ENCODE measurements around the gene JMJD4.

Gene JMJD4

DNA sequence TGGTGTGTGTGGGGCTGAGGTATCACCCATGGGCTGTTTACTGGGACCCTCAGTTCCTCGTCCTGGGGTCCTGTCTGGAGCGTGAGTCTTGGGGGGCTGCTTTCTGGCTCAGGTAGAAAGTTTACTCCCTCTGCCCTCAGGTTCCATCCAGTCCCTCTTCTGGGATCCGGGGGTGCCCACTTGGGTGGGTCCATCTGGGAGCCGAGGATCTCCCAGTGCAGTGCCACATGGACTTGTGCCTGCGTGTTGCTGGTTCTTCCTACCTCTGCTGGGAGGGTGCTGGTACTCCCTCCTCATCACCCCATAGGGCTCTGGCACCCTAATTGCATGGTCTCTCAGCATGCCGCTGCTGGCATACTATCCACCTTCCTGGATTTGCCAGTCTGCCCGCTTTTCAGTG is 14.1 kb upstream of the JMJD4 start:
- DNase-seq, result no peak

DNA sequence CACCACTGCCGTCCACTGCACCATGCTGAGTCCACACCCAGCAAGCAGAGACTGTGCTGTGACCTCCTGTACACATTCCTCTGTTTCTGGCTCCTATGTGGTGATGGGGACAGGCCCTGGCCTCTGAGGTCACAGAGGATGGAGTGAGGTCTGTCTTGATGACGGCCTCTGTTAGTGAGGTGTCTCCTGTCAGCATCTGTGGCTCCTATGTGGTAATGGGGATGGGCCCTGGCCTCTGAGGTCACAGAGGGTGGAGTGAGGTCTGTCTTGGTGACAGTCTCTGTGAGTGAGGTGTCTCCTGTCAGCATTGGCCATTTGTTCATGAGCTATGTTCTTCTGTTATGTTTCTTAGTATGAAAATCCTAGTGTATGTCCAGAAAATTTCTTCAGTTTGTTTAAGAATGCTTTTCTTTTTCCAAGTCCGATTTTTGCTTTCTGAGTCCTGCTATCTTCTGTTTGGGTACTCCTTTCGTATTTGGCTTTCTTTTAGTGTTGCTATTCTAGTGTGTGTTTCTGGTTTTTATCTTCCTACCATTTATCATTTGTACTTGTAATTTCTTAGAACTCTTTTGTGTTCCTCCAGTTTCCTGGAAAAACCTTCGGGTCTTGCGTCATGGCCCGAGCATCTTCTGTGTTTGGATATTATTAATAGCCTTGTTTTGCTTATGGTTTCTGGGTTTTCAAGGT is 13.5 kb upstream of the JMJD4 start:
- DNase-seq, result no peak

DNA sequence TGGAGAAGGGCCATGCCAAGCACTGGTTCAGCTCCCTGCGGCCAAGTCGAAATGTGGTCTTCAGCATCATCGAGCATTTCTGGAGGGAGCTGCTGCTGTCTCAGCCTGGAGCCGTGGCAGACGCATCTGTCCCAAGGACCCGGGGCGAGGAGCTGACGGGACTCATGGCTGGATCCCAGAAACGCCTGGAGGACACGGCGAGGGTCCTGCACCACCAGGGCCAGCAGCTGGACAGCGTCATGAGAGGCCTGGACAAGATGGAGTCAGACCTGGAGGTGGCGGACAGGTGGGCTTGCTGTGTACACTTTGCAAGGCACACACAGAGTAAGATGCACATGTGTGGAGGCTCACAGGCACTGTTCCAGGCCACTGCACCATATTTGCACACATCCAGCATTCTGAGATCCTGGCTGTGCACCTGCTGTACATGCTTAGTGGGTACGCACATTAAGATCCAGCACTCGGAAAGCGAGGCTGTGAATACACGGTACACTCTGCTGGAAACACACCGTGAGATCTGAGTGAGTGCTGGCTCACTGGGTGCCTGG is 12.9 kb upstream of the JMJD4 start:
- no peak for DNase-seq

DNA sequence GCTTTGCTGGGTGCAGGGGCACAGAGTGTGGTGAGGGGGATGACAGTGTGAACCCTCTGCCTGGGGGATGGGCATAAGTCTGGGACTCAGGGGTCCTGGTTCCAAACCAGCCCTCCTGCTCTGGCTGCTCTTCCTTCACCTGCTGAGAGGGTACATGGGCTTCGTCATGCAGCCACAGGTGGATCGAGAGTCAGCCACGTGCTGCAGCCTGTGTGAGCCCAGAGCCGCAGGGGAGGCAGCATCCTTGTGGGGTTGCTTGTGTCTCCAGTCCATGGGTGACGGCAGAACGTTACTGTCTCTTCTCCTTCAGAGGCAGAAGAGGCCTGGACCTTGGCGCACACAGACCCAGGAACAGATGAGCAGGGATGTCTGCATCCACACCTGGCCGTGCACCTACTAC is 12.3 kb upstream of the JMJD4 start:
- no peak for DNase-seq

DNA sequence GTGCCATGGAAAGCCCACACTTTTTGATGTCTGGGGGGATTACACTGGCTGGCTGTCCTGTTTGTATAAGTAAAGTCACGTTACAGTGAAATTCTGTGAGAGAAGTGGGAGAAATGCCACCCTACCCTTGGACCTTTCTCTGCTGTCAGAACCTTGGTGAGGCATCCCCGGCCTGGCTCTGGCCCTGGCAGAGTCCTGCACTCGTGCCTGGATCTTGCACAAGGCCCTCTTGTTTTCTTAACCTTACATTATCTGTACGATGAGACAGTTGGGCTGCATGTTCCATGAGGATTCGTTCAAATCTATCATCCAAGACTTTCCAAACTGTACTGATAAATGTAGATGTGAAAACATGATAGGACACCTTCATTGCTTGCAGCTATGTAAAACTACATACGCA is 11.6 kb upstream of the JMJD4 start:
- no peak for DNase-seq

DNA sequence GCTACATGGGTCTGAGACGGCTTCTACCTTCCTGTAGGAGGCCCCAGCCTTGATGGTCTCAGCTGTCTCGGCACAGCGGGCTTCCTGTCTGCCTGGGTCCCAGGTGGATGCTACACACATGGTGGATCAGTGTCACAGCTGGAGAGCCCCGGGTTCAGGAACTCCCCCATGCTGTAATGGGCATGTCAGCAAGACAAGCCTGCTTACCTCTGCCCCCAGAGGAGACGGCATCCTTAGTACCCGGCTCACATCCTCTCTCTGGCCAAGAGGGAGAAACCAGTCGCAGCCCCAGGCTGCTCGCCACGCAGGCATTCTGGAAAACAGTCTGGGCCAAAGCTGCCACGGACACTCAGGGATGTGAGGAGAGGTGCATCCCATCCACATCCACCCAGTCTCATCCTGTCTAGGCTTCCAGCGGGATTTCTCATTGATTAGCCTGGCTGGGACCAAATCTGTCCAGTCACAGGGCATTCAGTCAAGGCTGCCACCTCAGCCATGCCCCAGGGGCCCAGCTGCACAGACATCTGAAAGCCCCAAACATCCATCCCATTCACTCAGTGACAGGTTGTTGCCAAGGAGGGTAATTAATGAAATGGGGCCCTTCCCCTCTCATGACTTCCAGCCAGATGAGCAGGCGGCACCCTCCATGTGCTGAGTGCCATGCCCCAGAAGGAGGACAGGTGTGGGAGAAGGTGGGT is 10.6 kb upstream of the JMJD4 start:
- DNase-seq, result no peak

DNA sequence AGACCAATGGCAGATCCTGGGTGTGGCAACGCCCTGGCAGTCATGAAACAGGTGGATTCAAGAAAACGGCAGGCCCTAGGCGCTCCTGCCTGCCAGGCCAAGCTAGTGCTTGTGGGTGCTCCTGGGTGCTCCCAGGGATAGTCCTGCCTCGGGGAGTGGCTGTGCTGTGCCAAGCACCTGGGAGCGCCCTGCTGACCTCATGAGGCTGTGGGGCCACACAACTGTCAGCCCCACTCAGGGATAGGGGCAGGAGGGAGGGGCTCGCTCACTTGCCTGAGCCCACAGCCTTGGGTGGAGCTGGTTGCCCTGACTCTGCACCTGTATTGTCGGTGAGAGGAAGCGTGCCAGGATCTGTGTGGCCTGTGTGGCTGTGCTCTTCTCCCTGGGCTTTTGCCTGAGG is 9.6 kb upstream of the JMJD4 start:
- no peak for DNase-seq

DNA sequence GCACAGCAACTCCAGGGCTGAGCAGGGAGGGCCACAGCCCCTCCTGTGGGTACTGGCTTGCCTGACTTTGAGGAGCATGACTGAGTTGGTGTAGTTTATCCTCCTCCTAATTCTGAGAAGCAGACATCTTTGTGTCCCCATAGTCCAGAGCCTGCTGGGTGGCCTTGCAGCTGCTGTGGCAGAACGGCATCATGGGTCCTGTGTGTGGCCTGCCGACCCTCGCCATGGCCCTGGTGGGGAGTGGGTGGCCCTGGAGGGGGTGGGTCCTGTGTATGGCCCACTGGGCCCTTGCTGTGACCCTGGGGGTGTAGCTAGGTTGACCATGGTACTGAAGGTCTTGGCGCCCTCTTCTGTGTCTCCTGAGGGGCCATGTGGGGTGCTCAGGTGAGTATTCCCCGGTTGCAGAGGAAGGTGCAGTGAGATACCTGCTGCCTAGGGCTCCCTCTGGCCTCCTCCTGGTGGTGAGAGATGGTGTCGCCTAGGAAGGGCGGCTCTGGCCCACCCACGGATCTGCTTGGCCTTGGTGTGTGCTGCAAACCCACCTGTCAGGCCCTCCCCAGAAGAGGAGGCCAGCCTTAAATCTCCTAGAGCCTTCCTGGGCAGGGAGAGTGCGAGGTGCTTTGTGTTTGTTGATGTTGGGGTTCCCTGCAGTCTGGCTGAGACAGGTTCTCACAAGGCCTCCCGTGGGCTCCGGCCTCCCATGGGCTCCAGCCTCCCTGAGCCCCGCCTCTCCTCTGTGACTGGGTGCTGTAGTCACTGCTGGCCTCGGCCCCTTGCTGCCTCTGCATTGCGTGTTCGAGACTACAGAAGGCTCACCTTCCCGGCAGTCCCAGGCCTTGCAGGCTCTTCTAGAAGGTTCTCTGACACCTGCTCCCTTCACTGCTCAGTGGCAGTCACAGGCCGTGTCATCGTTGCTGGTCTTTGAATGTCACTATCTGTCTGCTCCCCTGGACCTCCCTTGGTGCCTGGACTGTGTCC is 7.9 kb upstream of the JMJD4 start:
- no peak for DNase-seq

DNA sequence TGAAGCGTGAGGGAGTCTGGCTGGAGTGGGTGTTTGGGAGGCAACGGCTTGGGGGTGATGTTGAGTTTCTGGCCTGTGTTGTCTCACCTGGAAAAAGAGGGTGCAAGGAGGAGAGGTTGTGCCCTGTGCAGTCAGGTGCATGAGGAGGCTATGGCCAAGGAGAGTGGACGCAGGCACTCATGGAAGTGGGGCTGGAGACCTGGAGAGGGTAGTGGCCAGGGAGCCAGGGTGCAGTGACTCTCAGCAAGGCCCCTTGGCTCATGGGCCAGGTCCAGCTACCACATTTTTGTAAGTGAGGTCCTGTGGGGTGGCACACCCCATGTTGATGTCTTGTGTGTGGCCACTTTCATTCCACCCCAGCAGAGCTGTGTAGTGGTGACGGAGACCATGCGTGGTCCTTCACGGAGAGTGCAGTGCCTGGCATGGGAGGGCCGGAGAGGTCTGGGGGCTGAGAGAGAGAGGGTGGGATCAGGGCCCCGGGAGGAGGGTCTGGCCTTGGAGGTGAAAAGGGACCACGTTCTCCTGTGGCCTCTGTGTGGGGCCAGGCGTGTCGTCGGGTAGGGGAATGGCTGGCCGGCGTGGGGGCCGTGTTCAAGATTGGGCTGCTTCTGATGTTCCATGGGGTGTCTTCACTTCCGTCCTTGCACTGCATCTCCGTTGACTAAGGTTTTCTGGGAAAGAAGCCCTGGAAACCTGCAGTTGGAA is 6.2 kb upstream of the JMJD4 start:
- no peak for DNase-seq

DNA sequence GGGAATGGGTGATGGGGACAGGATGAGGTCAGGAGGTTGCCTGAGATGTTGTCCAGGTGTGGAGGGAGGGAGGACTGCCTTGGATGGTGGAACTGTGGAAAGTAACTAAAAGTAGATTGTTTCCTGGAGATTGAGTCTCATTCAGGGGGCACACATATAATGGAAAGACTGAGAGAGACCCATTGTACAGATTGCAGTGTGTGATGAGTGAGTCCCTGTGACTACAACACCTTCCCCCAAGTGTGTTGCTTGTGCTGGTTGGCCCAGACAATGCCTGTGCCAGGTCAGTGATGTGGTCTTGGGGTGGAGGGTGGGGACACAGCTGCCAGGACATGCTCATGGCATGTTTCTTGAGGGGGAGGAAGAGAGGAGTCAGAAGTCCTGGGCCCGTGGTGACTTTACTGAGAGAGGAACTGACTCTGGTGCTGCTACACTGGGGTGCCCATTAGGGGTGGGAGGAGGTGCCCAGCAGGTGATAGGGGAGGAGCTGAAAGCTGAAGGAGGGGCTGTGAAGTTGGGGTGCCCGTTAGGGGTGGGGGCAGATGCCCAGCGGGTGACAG is 5.4 kb upstream of the JMJD4 start:
- no peak for DNase-seq

DNA sequence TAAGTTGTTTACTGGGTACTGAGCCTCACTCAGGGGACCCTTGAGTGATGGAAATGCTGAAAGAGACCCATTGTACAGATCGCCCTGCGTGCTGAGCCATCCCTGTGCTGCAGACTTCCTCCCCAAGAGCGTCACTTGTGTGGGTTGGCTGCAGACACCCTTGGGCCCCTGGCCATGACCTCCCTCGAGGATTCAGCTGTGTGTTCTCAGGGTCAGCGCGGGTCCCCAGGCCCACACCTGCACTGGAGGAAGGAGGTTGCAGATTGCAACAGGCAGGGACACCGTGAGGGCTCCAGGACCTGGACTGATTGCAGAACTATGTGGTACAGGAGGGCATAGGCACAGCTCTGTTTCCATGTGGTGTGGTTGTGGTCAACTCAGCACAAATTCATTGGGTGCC is 4.5 kb upstream of the JMJD4 start:
- no peak for DNase-seq

DNA sequence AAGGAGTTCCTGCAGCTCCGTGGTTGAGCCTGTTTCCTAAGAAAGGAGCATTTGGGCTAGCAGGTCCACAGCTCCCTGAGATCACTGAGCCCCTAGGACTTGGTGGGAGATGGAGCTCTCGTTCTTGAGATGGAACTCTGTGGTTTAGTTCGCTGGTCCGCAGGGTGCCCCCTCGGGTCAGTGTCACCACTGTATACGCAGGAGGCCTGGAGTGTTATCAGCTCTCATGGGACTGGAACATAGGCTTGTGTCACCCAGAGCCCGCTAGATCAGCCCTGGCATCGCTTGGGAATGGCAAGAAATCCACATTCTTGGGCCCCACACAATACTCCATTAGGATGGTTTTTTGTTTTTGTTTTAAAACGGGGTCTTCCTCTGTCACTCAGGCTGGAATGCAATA is 3.7 kb upstream of the JMJD4 start:
- DNase-seq, result no peak

DNA sequence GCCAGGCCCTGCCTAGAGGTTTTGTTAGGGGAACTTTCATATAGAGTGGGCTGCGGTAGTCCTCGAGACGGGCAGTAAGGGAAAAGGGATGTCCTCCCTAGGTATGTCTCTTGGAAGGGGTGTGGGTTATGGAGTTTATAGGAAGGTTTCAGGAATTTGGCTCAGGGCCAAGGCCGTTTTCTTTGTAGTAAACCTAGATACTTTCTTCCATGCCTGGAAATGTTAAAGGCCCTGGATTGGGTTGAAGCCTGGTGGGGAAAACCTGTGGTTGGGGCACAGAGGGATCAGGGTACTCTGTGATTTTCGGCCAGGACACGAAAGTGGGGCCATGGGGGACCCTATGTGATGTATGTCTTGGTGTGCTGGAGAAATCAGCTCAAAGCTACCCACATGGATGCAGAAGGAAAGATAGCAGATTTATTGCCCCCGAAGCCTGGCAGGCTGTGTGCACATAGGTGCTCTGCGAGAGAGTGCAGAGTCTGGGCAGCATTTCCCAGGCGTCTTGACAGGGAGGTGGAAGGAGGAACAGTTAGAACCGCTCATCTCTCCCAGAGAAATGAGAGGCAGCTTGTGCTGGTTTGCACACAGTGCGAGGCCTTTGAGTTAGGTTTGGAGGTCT is 1.8 kb upstream of the JMJD4 start:
- no peak for DNase-seq

DNA sequence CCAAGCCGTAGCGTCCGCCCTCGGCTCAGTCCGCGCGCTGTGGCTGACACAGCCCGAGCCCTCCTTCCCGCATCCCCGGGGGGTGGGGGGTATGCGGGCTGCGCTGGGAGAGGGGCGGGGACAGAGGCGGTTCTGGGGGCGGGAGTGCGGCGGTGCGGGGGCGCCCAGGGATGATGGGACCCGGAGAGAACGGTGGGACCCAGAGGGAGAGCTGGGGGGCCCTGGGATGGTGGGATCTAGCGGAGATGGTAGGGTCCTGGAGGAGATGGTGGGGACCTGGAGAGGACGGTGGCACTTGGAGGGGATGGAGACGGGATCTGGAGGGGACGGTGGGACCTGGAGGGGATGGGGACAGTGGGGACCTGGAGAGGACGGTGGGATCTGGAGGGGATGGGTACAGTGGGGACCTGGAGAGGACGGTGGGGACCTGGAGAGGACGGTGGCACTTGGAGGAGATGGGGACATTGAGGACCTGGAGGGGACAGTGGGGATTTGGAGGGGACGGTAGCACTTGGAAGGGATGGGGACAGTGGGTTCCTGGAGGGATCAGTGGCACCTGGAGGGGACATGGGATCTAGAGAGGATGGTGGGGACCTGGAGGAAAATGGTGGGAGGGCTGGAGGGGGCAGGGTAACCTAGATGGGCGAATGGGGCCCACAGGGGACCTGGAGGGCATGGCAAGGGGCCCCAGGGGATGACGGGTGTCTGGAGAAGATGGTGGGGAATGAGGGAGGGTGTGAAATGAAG is 610 bp upstream of the JMJD4 start:
- no peak for DNase-seq

DNA sequence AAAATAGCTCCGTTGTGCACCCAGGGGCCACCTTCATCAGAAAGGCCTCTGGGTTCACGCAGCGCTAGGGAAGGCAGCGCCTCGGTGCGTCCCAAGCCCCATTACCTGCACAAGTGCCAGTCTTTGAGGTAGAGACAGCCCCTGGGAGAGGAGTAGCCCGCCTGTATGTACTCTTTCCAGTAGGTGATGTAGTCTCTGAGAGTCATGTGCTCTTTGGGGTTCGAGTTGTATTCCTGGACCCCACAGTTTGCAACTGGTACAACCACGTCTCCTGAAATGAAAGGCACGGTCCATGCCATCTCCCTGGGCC is 601 bp downstream of the JMJD4 start:
- no peak for DNase-seq

DNA sequence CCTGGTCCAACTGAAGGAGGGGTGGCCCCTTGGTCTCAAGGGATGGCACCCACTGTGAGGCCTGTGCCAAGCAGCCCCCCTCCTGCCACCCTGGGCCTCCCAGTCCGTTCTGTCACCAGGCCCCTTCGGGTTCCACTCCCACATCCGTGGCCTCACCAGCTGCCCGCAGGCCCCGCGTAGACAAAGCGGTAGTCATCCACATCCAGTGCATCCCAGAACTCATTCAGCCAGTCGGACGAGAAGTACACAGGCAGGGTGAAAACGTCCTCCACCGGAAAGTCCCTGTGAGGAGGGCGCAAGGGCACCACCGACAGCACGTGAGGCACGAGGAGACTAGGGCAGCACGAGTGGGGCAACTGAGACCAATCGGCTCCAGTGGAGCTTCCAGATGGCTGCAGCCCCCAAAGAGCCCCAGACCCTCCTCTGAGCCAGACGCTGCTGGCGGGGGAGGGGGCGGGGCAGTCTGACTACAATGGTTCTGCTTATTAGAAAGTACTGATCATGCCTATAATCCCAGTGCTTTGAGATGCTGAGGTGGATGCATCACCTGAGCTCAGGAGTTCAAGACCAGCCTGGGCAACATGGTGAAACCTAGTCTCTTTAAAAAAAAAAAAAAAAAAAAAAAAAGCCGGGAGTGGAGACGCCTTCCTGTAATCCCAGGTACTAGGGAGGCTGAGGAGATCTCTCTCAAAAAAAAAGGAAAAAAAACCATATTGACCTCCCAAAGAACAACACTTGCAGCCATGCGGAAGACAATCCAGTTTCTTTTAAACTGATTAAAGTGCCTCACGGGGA is 1.2 kb downstream of the JMJD4 start:
- DNase-seq, result no peak

DNA sequence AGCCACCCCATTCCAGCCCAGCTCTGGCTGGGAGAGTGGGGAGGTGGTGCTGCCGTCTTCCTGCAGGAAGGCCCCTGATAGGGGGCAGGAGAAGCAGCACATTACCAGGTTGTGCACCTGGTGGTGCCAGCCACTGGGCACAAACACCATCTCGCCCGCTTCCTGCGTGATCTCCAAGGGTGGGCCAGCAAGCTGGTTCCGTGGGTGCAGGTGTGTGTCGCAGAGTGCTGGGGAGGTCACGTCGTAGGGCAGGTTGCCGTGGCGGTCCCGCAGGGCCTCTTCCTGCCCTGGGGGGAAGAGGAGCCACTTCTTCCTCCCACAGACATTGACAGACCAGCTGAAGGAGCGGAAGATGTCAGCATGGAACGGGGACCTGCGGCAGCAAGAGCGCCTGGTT is 1.8 kb downstream of the JMJD4 start:
- DNase-seq, result no peak

DNA sequence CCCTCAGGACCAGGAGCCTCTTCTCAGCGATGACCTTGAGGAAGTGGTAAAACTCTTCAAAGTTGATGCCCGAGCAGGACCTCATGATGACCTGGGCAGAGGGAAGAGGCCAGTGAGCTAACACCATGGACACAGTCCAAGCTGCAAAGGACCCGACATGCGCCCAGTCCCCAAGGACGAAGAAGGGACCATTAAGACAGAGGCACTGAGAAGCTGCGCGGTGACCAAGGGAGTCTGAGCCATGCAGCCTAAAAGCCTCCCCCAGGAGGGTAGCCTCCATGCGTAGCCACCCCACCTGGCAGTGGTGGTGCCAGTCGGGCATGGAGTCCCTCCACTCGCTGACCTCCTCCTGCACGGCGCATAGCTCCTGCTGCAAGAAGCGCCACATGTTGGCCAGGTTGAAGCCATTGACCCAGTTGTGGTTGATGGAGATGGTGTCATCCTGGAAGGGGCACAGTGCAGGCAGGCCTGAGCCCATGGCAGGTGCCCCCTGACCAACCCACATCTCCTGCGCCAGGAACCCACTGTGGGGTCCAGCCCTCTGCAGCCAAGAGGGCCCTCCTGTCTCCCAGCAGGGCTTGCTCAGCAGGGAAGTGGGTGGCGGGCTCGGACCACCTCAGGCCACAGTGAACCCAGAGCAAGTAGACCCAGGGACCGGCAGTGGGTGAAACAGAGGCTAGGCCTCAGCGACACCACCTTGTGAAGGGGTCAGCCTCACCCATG is 2.4 kb downstream of the JMJD4 start:
- no peak for DNase-seq

DNA sequence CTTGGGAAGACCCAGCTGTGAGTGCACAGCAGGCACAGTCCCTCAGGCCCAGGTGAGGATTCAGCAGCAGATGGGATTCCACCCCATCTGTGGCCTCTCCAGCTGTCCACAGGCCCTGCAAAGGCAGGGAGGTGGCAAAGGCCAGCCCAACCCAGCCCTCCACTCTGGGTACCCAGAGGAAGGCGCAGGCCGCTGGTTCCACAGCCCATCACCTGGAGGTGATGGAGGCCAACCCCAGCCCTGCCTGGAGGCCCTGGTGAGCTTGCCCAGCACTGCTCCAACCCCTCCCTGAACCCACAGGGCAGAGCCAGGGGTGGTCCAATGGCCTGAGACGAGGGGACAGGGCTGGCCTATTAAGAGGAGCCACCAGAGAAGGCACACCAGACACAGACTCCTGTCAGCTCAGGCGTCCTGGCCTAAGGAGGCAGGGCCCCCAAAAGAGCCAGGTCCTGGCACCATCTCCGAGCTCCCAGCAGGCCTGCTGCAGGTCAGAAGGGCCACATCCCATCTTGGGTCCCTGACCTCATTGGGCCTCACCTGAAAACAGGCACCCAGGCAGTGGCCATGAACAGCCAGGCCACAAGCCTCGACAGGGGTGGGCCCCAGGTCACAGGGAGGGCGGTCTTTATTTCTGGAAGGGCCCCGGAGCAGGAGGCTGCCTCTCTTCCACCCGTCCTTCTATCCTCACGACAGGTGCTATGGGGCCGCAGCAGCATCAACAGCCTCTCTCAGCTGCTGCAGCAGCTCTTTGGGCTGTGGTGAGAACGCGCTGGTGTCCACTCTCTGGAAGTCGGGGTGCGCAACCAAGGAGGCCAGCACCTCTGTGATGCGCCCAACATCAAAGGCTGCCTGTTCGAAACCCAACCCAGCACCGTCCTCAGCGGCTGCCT is 3.2 kb downstream of the JMJD4 start:
- no peak for DNase-seq
